Measurements from ENCODE around the gene PCNT. TPM values are rescaled to one million over a fixed set of nuclear protein-coding genes. Genes with fewer than 3 reads are reported as not detected.

PCNT gene
- total and polyA plus RNA-seq, 9 of the 15 experiments (the other 6 are each of a cell fraction or from before 2014, with no cell fraction given) = 9.1 to 53.5 (median 31.3) TPM

GRCh38 chr21:46320331-46320801, 3.6 kb upstream of the PCNT start (continued):
- TF ChIP-seq ZNF318 (IDR thresholded peaks at IDR 0.05; ENCODE audit: borderline replicate concordance in 1 of 2, low read depth in 1 of 2) = no peak
- TF ChIP-seq FOXK1 (CRISPR knock-in tag; IDR thresholded peaks at IDR 0.05; ENCODE audit: borderline replicate concordance) = no peak
- peak; percentile 53 for TF ChIP-seq FOSL1 (tag; conservative IDR thresholded peaks at IDR 0.05)
- TF ChIP-seq MEF2A (IDR thresholded peaks at IDR 0.05; ENCODE audit: control insufficient read depth, low read depth, low read length) = peak; percentile 78
- TF ChIP-seq HOXB6 (CRISPR knock-in tag; IDR thresholded peaks at IDR 0.05; ENCODE audit: borderline replicate concordance) = no peak
- peak in 1 of 2 experiments; percentile 77; a peak in 1 of 4 replicates for TF ChIP-seq NONO (IDR thresholded peaks at IDR 0.05; ENCODE audit: low read depth in 2 of 2, low read length in 1 of 2)
- no peak for TF ChIP-seq SFPQ (IDR thresholded peaks at IDR 0.05; ENCODE audit: low read depth, low read length)
- no peak for TF ChIP-seq ZNF184 (CRISPR knock-in tag; IDR thresholded peaks at IDR 0.05)
- TF ChIP-seq ZNF561 (CRISPR knock-in tag; conservative IDR thresholded peaks at IDR 0.05) = no peak
- TF ChIP-seq RREB1 (CRISPR knock-in tag; IDR thresholded peaks at IDR 0.05) = no peak
- TF ChIP-seq RHOXF2B (CRISPR knock-in tag; conservative IDR thresholded peaks at IDR 0.05) = no peak
